AG20443 (cell line): Measurements from ENCODE around the gene LMCD1.

Experiments
- DNase-seq: peaks from one replicate; pipeline ENCODE4 v3.0.0; 2012; ENCODE audit warnings: low spot score, mixed read lengths

Gene LMCD1

DNA sequence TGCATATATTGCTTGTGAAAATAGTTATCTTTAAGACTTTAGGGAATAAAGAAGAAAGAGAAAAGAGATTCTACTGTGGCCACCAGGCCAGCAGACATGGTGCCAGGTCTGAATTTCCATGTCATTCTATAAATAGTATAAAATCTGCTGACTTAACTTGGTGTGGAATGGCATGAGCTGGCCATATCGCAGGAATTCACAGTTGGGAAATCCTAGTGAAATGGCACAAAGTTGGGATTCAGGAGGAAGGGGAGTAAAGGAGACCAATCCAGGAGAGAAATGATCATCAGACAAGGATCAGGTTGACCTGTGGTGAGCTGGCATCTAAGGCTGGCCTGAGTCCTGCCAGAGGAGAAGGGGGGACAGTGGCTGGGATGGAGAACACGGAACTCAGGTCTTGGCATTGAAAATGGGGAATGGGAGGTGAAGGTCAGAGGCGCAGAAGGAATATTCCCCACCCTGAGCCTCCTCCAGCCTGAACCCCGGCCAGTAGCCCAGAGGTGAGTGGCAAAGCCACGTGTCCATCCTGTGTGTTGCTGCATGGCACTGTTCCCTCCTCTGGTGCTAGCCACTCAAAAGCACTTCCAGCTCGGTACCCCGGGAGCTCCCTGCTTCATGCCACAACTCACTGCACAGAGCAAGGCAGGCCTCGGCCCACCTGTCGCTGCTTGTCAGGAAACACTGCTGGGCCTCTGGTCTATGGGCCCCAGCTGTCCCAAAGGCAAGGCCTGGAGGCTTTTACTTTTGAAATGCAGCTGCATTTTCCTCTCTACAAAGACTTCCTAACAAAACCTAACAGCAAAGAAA lies 91.6 kb downstream of the LMCD1 start:
- peak; percentile 63 for DNase-seq

DNA sequence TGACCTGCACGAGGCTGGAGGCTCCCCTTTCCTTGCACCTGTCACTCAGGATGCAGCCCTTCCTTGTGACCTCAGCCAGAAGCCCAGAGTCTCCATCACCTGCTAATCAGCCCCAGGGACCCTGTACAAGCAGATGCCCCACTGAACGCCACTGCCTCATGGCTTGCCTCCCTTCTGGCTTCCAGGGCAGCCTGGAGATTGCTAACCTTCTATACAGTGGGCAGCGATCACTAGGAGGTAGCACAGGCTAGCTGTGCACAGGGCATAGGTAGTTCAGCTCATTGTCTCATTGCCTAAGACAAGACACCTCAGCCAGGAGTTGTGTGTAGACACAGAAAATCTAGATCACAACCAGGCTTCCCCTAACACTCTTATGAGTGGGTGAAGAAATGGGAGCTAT lies 93.6 kb downstream of the LMCD1 start:
- DNase-seq: no peak

- DNase-seq: no peak
These were observed 94.1 kb downstream of the LMCD1 start for GRCh38 chr3:8595695-8596115.

DNA sequence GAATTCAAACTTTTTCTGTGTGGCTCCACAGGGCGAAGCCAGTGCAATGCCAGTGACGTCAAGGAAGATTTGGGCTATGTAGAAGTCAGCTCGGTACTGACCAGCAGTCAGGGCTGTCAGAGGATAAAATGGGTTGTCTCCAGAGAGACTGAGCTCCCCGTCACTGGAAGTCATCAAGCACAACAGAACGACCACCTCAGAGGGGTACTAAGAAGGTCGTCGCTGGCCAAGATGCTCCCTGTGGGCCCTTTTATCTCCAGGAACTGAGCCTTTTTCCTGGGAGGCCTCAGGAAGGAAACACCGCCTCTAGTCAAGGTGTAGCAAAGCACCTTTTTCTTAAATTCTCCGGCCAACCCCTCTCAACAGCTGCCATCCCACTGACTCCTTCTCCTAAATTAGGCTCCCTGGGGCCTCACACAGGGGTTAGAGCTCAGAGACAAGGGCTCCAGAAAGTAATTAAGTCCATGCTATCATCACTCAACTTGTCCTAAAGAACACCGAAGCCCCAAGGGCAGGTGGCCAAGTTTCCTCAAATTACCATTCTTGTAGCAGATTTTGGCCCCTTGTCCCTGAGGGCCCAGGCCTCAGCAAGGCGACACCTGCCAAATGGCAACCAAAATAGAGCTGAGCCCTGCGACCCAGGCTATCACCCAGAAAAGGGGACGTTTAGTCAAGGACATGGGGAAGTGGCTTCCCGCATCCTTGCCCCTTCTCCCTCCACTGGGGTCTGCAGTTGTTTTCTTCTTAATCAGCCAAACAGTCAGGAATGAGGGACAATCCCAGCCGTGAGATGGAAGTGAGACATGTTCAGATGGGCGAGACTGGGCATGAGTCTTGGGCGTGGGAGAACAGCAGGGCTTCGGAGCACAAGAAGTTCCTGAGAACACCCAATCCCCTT lies 94.9 kb downstream of the LMCD1 start:
- DNase-seq: no peak

DNA sequence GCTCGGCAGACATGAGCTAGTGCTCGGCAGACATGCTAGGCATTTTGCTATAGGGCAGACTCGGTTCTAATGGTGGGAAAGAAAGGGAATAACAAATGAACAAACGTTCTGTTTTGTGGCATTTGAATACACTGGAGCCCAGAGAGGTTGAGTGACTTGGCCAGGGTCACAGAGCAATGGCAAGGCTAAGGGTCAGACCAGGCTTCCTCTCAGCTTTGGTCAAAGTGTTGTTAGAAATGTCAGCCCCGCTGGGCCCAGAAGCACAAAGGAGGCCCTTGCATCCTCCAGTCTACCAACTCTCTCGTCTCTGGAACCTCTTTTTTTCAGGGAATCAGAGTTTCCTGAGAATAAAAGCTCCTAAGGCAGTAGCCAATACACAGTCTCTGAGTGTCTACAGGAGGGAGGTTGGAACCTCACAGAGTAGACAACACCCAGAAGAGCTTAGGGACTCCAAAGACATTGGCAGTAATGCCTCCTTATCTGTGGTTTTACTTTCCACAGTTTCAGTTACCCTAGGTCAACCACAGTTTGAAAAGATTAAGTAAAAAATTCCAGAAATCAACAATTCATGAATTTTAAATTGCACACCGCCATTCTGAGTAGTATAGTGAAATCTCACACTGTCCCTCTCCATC lies 95.7 kb downstream of the LMCD1 start:
- no peak for DNase-seq

GRCh38 chr3:8599146-8599545 lies 97.5 kb downstream of the LMCD1 start:
- DNase-seq: no peak

- DNase-seq: no peak
These were observed 98.8 kb downstream of the LMCD1 start for GRCh38 chr3:8600457-8600856.

- no peak for DNase-seq
These were observed 101.6 kb downstream of the LMCD1 start for GRCh38 chr3:8603115-8603710.

DNA sequence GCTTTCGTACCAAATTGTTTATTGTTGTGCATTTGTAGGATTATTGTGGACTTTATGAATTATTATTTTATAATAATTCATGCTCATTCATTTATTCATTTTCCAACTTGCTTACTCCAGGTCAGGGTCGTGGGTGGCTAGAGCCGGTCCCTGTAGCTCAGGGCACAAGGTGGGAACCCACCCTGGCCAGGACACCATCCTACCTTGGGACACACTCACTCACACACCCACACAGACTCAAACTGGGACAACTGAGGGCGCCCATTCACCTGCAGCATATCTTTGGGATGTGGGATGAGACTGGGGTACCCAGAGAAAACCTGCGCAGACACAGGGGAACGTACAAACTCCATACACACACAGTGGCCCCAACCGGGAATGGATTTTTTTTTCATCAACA lies 102.4 kb downstream of the LMCD1 start:
- no peak for DNase-seq

DNA sequence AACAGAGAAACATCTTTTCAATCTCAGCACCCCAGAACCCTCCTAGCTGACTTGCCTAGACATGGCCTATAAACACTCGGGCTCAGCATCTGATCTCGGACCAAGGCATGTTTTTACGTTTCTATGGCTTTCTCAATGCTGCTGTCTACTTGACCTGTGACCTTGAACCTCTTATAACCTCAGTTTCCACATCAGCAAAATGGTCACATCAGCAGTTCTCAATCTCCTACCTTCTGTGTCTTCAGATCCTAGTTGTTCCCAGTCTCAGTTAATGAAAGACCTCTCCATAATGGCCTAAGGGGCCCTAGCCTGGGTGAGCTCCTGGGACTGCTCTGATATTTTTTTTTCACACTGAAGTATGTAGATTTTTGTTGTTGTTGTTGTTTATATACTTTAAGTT lies 103.4 kb downstream of the LMCD1 start:
- DNase-seq: no peak

- DNase-seq: no peak
These were observed 105.1 kb downstream of the LMCD1 start for GRCh38 chr3:8606701-8607231.

GRCh38 chr3:8607234-8608040 lies 105.8 kb downstream of the LMCD1 start:
- peak; percentile 77 for DNase-seq

- DNase-seq: no peak
These were observed 106.6 kb downstream of the LMCD1 start for GRCh38 chr3:8608041-8608790.

GRCh38 chr3:8608791-8609467 lies 107.3 kb downstream of the LMCD1 start:
- no peak for DNase-seq

GRCh38 chr3:8610951-8611350 lies 109.3 kb downstream of the LMCD1 start:
- no peak for DNase-seq

GRCh38 chr3:8617921-8618320 lies 116.3 kb downstream of the LMCD1 start:
- no peak for DNase-seq

DNA sequence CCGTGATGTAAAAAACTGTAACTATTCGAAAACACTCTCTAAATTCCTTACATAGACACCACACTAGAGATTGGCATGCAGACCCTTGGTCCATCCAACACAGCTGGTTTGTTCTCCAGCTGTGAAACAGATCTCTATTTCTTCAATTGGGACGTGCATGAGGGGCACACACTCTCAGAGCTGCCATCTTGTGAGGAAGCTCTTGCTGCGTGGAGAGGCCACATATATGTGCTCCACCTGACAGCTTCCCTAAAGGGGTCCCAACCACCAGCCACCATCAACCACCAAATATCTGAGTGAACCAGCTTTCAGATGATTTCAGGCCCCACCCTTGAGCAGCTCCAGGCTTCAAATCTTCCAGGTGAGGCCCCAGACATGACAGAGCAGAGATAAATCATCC lies 117.3 kb downstream of the LMCD1 start:
- no peak for DNase-seq

- no peak for DNase-seq
These were observed 117.9 kb downstream of the LMCD1 start for GRCh38 chr3:8619548-8619947.

DNA sequence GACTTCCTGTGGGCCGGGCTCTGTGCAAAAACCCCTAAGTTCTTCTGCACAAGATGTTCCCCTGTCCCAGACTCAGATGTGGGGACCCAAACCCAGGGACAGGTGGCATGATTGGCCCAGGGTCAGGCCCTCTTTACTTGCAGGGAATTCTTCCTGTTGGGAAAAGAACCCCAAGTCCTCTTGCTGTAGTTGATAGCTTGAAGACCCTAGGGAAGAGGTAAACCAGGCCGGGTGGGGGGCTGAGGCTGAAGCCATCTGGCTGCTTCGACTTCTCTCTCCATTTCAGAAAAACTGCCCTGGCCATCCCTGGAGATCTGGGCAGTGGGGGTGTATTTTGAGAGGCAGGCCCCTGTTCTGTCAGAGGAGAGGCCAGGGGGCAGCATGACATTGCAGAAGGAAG lies 119.5 kb downstream of the LMCD1 start:
- DNase-seq: no peak

GRCh38 chr3:8621872-8622271 lies 120.2 kb downstream of the LMCD1 start:
- peak; percentile 95 for DNase-seq
